C4-2B (cell line): ENCODE results near the gene ITGB3BP.

Source experiments
- ZFX ChIP-seq: fragments of 450-650 bp; IDR thresholded peaks from 2 replicates; pipeline ENCODE4 v1.6.1; 2017
- TF ChIP-seq, protein P1 (sequence below): fragments of 450-650 bp; conservative IDR thresholded peaks from 2 replicates; pipeline ENCODE4 v1.5.1; 2017; ENCODE audit warnings: mild to moderate bottlenecking

DNA sequence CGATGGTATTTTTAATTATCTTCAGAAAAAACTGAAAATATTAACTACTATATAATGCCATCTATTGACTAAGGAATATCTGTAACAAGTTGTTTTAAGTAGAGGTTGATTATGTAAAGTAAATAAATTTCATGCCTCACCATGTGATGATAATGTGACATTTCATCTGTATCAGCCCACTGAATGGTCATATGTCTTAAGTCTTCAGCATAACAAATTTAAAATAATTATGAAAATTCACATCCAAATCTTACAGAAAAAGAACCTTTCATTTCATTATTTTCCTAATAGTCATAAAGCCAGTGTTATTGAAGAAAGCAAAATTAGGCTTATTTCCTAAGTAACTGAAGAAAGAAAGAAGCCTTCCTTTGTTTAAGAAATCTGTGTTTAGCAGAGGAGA, 72.6 kb downstream of the ITGB3BP start:
- TF ChIP-seq, protein P1, sequence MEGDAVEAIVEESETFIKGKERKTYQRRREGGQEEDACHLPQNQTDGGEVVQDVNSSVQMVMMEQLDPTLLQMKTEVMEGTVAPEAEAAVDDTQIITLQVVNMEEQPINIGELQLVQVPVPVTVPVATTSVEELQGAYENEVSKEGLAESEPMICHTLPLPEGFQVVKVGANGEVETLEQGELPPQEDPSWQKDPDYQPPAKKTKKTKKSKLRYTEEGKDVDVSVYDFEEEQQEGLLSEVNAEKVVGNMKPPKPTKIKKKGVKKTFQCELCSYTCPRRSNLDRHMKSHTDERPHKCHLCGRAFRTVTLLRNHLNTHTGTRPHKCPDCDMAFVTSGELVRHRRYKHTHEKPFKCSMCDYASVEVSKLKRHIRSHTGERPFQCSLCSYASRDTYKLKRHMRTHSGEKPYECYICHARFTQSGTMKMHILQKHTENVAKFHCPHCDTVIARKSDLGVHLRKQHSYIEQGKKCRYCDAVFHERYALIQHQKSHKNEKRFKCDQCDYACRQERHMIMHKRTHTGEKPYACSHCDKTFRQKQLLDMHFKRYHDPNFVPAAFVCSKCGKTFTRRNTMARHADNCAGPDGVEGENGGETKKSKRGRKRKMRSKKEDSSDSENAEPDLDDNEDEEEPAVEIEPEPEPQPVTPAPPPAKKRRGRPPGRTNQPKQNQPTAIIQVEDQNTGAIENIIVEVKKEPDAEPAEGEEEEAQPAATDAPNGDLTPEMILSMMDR = no peak
- no peak for TF ChIP-seq ZFX
